GM18502 (cell line): ENCODE measurements around the gene RPS15A.
"Not testable (repeated sequence)": the region's sequence is repeated elsewhere in the genome, so short reads cannot be mapped to it uniquely, and the experiment has no call there.

Experiments
- ATAC-seq: cut with Tn5 transposase; IDR thresholded peaks from one replicate; pipeline ENCODE4 v1.9.1; 2021; ENCODE audit warnings: mild to moderate bottlenecking; ENCODE audit not compliant: unreplicated experiment, poor library complexity

RPS15A gene

DNA sequence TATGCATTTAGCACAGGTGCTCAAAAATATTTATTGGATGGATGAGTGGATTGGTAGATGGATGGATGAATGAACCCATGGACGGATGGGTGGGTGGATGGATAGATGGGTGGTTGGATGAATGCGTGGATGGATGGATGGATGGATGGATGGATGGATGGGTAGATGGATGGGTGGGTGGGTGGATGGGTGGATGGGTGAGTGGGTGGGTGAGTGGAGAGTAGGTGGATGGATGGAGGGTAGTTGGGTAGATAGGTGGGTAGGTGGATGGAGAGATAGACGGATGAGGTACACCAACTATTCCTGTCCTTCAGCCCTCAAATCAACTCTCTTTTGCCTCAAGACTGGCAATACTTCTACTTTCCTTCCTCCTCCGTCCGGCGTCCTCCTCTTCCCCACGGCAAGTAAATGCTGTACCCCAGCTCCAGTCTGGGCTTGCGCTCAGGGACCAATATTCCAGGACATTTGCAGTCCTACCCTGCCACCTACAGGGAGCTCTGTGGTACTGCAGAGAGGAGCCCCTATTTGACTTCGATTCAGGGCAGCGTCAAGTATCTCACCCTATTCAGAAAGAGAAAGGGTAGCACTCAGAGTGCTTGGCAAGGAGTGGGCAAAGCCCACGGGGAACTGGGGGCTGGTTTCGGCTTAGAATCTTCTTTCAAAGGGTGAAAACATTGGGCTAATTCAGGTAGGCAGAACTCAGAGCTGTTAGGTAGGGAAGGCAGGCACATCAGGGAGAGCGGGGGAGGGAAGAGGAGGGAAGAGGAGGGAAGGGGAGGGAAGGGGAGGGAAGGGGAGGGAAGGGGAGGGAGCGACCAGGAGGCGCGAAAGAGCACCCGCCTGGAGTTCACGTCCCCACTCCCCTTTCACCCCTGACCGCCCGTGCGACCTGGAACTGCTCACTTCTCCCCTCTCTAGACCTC lies 30.3 kb downstream of the RPS15A start:
- not testable (repeated sequence) for ATAC-seq

DNA sequence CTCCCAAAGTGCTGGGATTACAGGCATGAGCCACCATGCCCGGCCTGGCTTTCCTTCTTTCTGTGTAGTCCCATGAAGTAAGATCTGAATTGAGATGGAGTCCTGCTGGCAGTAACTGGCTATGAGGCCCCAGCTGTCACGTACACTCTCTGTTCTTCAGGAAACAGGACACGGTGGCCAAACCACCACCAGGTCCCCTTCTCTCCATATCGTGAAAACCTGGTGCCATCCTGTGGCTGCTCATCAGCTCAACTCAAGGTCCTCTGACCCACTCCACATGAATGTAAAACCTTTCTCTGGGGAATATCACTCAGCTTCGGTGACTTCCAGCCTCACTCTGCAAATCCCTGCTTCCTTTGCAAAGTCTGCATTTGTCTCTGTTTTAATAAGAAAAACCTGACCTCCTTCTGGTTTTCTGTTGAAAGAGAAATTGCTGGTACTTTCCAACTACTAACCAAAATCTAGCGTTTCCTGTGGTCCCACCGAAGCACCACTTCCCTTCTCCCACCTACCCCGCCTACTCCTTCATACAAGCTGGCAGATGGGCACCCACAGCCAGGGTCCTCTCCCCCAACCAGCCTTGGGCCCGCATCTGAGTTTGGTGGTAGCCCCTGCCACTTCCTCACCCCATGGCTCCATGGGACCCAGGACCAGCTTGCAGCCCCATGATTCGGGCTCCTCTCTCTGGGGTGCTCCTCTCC lies 32.0 kb downstream of the RPS15A start:
- ATAC-seq = peak; percentile 45

DNA sequence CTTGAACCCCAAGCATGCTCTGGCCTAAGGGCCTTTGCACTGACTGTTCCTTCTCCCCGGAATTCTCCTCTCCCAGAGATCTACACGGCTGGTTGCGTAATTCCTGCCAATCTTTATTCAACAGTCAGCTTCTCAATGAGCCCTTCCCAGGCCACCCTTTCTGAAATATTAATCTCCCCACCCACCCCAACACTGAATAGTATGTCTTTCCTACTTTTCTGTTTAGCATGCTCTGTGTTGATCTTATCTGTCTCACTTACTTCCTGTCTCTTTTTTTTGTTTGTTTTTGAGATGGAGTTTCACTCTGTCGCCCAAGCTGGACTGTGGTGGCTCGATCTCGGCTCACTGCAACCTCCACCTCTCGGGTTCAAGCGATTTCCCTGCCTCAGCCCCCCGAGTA lies 33.5 kb downstream of the RPS15A start:
- ATAC-seq = not testable (repeated sequence)

DNA sequence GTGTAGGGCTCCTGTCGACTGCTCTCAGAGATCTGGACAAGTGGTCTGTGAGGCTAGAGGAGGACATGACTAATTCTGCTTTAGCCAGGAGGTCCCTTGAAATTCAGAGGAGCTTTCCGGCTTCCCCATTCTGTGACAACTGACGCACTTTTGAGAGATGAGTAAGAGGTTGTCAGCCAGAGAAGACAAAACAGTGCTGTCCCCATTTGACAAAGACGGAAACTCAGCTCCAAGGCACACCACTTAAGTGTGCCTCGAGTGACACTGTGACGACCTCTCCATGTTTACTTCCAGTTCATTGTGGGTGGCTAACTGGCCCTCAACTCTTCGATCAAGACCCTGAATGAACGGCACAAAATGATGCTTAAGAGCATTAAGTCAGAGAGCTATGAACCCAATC lies 47.3 kb downstream of the RPS15A start:
- not testable (repeated sequence) for ATAC-seq

DNA sequence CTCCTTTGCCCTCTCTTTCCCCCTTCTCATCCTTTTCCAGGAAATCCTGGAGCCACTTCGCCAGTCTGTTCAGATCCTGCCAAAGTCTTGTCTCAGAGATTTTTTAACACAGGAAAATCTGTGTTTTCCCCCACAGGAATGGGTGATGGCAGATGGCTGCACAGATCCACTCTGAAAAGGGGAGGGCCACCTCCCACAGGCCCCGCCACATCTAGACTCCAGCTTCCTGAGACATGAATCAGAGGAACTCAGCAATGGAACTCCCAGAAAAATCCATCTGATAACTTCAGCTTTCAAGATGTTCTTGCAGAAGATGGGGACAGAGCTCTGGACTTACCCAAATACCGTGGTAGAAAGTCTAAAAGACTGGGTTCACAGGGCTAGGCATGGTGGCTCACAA lies 50.1 kb downstream of the RPS15A start:
- ATAC-seq = not testable (repeated sequence)

DNA sequence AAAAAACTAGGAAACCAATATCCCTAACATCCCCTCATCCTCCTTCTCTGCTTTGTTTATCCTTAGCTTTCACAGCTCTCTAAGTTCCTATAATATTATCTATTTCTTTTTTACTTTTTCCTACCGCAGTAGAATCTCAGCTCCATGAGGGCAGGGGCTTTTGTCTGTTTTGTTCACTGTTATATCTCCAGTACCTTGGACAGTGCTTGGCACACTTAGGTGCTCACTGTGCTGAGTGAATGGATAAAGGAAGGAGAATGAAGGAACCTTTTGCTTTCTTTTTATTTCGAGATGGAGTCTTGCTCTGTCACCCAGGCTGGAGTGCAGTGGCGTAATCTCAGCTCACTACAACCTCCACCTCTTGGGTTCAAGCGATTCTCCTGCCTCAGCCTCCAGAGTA lies 51.4 kb downstream of the RPS15A start:
- ATAC-seq = not testable (repeated sequence)

DNA sequence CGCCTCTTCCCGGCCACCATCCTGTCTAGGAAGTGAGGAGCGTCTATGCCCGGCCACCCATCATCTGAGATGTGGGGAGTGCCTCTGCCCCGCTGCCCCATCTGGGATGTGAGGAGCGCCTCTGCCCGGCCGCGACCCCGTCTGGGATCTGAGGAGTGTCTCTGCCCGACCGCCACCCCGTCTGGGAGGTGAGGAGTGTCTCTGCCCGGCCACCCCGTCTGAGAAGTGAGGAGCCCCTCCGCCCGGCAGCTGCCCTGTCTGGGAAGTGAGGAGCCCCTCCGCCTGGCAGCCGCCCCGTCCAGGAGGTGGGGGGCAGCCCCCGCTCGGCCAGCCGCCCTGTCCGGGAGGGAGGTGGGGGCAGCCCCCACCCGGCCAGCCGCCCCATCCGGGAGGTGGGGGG lies 55.9 kb downstream of the RPS15A start:
- not testable (repeated sequence) for ATAC-seq
